Neural progenitor cell (in vitro differentiated cells): ENCODE results near the gene ANKS1B. TPM values are rescaled to one million over a fixed set of nuclear protein-coding genes. Genes with fewer than 3 reads are reported as not detected.
A peak's percentile ranks its signal among the peaks of the same experiment; 100 is the strongest.

Source experiments
- DNase-seq: peaks from one replicate; pipeline ENCODE4 v3.0.0-alpha.2; 2016; ENCODE audit warnings: low spot score
- H2AFZ ChIP-seq: fragments of 200-600 bp; sonication (generic); replicated peaks from 2 replicates; pipeline ENCODE4 v1.6.1; 2016; ENCODE audit warnings: antibody characterized with exemption
- H3F3A ChIP-seq: fragments of 200-600 bp; sonication (generic); 2 replicates; pipeline ENCODE4 v1.6.1; 2016; ENCODE audit warnings: antibody characterized with exemption, low read depth
- H3K27ac ChIP-seq: fragments of 200-600 bp; sonication (generic); 2 replicates; pipeline ENCODE4 v1.5.1; 2016; ENCODE audit warnings: mild to moderate bottlenecking
- H3K27me3 ChIP-seq: fragments of 200-600 bp; sonication (generic); 2 replicates; pipeline ENCODE4 v1.6.1; 2016; ENCODE audit warnings: mild to moderate bottlenecking, moderate library complexity
- H3K36me3 ChIP-seq: fragments of 200-600 bp; sonication (generic); 2 replicates; pipeline ENCODE4 v1.5.1; 2016
- H3K4me1 ChIP-seq: fragments of 200-600 bp; sonication (generic); 2 replicates; pipeline ENCODE4 v1.6.1; 2016; ENCODE audit warnings: mixed run types
- H3K4me2 ChIP-seq: fragments of 200-600 bp; sonication (generic); 2 replicates; pipeline ENCODE4 v1.6.1; 2016
- H3K4me3 ChIP-seq: fragments of 200-600 bp; sonication (generic); 2 replicates; pipeline ENCODE4 v1.5.1; 2016
- H3K79me2 ChIP-seq: fragments of 200-600 bp; sonication (generic); 2 replicates; pipeline ENCODE4 v1.6.1; 2016; ENCODE audit warnings: low read depth
- H3K9ac ChIP-seq: fragments of 200-600 bp; sonication (generic); 2 replicates; pipeline ENCODE4 v1.6.1; 2016
- H3K9me3 ChIP-seq: fragments of 200-600 bp; sonication (generic); 2 replicates; pipeline ENCODE4 v1.5.1; 2016; ENCODE audit warnings: low read depth
- H4K20me1 ChIP-seq: fragments of 200-600 bp; sonication (generic); 2 replicates; pipeline ENCODE4 v1.6.1; 2016; ENCODE audit warnings: low read depth
- H3K27ac Mint-ChIP-seq: 3 replicates; pipeline ENCODE4 v1.8.0; 2021; ENCODE audit warnings: mixed read lengths
- H3K27me3 Mint-ChIP-seq: 2 replicates; pipeline ENCODE4 v1.8.0; 2022; ENCODE audit warnings: low read depth, mild to moderate bottlenecking, inconsistent platforms, moderate library complexity, mixed read lengths; ENCODE audit not compliant: insufficient read depth
- H3K36me3 Mint-ChIP-seq: 3 replicates; pipeline ENCODE4 v1.8.0; 2021; ENCODE audit warnings: mixed read lengths
- H3K4me1 Mint-ChIP-seq: 3 replicates; pipeline ENCODE4 v1.8.0; 2021; ENCODE audit warnings: mixed read lengths
- H3K4me3 Mint-ChIP-seq: 3 replicates; pipeline ENCODE4 v1.8.0; 2021; ENCODE audit warnings: mild to moderate bottlenecking, moderate library complexity, mixed read lengths
- H3K9me3 Mint-ChIP-seq: 3 replicates; pipeline ENCODE4 v1.8.0; 2020; ENCODE audit warnings: mixed read lengths
- CTCF ChIP-seq: fragments of 200-600 bp; sonication (generic); IDR thresholded peaks from 2 replicates; pipeline ENCODE4 v1.5.1; 2017; ENCODE audit warnings: antibody characterized with exemption, mild to moderate bottlenecking
- EZH2 ChIP-seq: fragments of 200-600 bp; sonication (generic); IDR thresholded peaks from 2 replicates; pipeline ENCODE4 v1.6.1; 2017; ENCODE audit warnings: antibody characterized with exemption, mild to moderate bottlenecking, moderate library complexity
- EZH2phosphoT487 ChIP-seq: fragments of 200-600 bp; sonication (generic); IDR thresholded peaks from 2 replicates; pipeline ENCODE4 v1.6.1; 2017; ENCODE audit warnings: antibody characterized with exemption
- total RNA-seq: library from RNA; depleted of rRNA; stranded (reverse); fragments of >200 nt; gene quantifications from 2 replicates; pipeline ENCODE4 v1.2.3, GENCODE V29; 2015; ENCODE audit warnings: low replicate concordance

The ANKS1B gene
- total RNA-seq, 1 donor from 2014 or later: 7.9 TPM

DNA sequence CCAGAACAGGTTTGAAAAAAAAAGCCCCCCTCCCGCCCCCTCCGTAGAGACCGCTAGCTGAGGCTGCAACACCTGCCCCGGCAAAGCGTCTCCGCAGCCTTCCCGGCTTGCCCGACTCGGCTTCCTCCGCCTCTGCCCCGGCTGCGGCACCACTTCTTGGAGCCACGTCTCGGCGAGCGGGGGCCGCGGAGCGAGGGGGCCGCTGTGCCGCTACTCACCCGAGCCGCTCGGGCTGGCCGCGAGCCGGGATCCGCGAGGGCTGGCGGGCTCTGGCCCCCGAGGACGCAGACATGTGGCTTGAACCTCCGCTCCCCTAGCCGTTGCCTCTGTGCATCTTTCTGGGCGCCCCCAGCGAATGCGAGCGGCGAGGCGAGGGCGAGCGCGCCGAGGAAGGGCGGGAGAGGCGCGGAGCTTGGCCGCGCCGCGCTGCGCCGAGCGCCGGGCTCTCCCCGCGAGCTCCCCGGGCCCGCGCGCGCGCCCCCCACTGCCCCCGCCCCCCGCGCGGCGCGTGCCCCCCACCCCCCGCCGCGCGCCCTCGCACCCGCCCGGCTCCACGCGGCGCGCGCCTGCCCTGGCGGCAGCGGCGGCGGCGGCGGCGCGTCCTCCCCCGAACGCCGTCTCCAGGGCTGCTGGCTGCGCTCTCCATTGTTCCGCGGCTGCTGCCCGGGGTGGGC, 1090.2 kb downstream of the ANKS1B start:
- Histone ChIP-seq H3K9ac (no peak overlapping the region), H3K9me3 (no peaks in the 10 kb centered on the region), H3K4me1 (peaks cover 18% of the 10 kb centered on the region), H3K27ac (no peak overlapping the region), H3K27me3 (peaks cover 97% of the 10 kb centered on the region), H2AFZ (peak overlapping the region; percentile 89), H3K4me3 (peak overlapping the region; percentile 69), H4K20me1 (peaks cover 37% of the 10 kb centered on the region), H3K4me2 (peak overlapping the region; percentile 99), H3K36me3 (no peaks in the 10 kb centered on the region), H3F3A (peaks cover 24% of the 10 kb centered on the region), H3K79me2 (no peaks in the 10 kb centered on the region)
- Mint-ChIP-seq H3K4me3 (peak overlapping the region; percentile 83), H3K36me3 (peaks cover 1% of the 10 kb centered on the region), H3K9me3 (no peaks in the 10 kb centered on the region), H3K4me1 (peaks cover 15% of the 10 kb centered on the region), H3K27me3 (peaks cover 42% of the 10 kb centered on the region), H3K27ac (no peak overlapping the region)
- TF ChIP-seq EZH2 (peak; percentile 39), EZH2phosphoT487 (peak; percentile 36), CTCF (no peak)
- DNase-seq: peak; percentile 70

DNA sequence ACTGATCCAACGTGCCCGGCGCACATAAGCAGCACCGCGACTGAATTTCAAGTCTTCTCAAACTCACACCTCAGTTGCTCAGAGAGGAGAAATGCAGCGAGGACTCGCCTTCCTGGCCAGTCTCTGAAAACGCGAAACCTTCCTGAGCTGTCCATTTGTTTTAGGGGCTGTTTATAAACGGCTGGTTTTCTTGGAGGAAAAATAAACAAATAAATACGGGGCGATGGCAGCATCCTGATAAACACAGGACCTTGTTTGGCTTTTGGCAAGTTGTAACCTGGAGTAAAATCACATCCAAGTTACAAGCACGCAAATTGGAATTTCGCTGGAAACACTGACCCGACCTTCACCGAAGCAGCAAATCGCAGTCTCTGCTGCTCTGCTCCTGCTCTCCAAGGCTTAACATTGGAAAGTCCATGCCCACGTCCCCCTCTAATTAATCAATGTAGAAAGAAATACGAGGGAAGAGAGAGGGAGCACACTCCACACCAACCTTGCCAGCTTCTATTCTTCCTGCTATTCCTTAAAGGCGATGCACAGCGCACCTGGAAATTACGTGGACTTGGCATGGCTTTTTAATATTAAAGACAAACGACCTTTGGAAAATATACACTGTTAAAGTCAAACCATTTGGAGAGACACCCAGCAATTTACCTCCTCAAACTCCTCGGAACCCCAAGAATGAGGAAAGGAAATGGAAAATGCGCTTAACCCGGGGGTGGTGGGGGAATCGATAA, 1090.9 kb downstream of the ANKS1B start:
- H3K27me3 Mint-ChIP-seq: peaks cover 42% of the 10 kb centered on the region
- peak overlapping the region; percentile 66 for H3K4me3 ChIP-seq
- peak overlapping the region; percentile 83 for H3K4me3 Mint-ChIP-seq
- H2AFZ ChIP-seq: peak overlapping the region; percentile 89
- H3K4me1 Mint-ChIP-seq: peaks cover 15% of the 10 kb centered on the region
- peak; percentile 52 for DNase-seq
- peak overlapping the region; percentile 99 for H3K4me2 ChIP-seq
- H3K9me3 ChIP-seq: no peaks in the 10 kb centered on the region
- peaks cover 18% of the 10 kb centered on the region for H3K4me1 ChIP-seq
- H3K27me3 ChIP-seq: peaks cover 94% of the 10 kb centered on the region
- H3K79me2 ChIP-seq: no peaks in the 10 kb centered on the region
- no peak overlapping the region for H3K27ac ChIP-seq
- peak; percentile 62 for TF ChIP-seq EZH2phosphoT487
- no peak for TF ChIP-seq CTCF
- TF ChIP-seq EZH2: peak; percentile 94
- H3K36me3 Mint-ChIP-seq: peaks cover 1% of the 10 kb centered on the region
- no peaks in the 10 kb centered on the region for H3K9me3 Mint-ChIP-seq
- peaks cover 37% of the 10 kb centered on the region for H4K20me1 ChIP-seq
- H3K36me3 ChIP-seq: no peaks in the 10 kb centered on the region
- H3K27ac Mint-ChIP-seq: no peak overlapping the region
- H3K9ac ChIP-seq: no peak overlapping the region
- peaks cover 24% of the 10 kb centered on the region for H3F3A ChIP-seq

DNA sequence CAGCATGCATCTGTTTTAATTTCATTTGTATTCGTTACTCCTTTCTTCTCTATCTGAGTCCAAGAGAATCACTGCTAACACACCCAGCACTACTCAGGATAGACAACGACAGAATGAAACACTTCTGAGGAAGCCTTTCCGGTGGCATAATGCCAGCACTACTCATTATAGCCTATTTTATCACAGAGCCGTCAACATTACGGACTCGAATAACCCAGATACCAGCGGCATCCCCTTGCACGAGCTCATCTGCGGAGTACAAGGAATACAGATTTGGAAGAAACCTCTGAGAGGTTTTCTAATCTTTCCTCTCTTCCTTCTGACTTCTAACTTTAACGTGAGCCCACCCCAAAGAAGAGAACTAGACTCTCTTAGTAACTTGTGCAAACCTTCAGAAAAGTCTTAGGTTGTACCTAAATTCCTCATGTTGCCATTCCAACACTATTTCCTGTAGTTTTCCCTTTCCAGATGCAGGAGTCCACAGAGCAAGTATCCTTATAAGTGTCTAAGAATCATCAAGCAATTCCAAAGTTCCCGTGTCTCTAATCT, 1091.5 kb downstream of the ANKS1B start:
- Histone ChIP-seq H3K79me2 (no peaks in the 10 kb centered on the region), H3F3A (peaks cover 24% of the 10 kb centered on the region), H3K27ac (no peak overlapping the region), H3K4me2 (peak overlapping the region; percentile 99), H3K9me3 (no peaks in the 10 kb centered on the region), H3K4me1 (peaks cover 18% of the 10 kb centered on the region), H3K4me3 (peak overlapping the region; percentile 66), H2AFZ (no peak overlapping the region), H3K9ac (no peak overlapping the region), H4K20me1 (peaks cover 37% of the 10 kb centered on the region), H3K36me3 (no peaks in the 10 kb centered on the region), H3K27me3 (peaks cover 94% of the 10 kb centered on the region)
- no peak for TF ChIP-seq EZH2
- no peak for TF ChIP-seq EZH2phosphoT487
- TF ChIP-seq CTCF: no peak
- Mint-ChIP-seq H3K4me3 (peak overlapping the region; percentile 83), H3K27me3 (peaks cover 40% of the 10 kb centered on the region), H3K27ac (no peak overlapping the region), H3K9me3 (no peaks in the 10 kb centered on the region), H3K4me1 (peaks cover 15% of the 10 kb centered on the region), H3K36me3 (peaks cover 1% of the 10 kb centered on the region)
- DNase-seq: peak; percentile 21
